Lung microvascular endothelial cell (primary cell): ENCODE measurements around the gene ATOH8. TPM values are rescaled to one million over a fixed set of nuclear protein-coding genes. Genes with fewer than 3 reads are reported as not detected.

Source experiments
- DNase-seq, 2 donors: peaks; one replicate each; pipeline versions ENCODE4 v3.0.0 to v3.0.0-alpha.2; 2010; ENCODE audit warnings: low read depth in 2 of 2
- total RNA-seq: library from RNA; depleted of rRNA; stranded (reverse); fragments of >200 nt; gene quantifications from 2 replicates; pipeline ENCODE4 v1.2.1, GENCODE V29; 2014

The ATOH8 gene
- total RNA-seq, 1 donor from 2014 or later: 44.6 TPM

DNA sequence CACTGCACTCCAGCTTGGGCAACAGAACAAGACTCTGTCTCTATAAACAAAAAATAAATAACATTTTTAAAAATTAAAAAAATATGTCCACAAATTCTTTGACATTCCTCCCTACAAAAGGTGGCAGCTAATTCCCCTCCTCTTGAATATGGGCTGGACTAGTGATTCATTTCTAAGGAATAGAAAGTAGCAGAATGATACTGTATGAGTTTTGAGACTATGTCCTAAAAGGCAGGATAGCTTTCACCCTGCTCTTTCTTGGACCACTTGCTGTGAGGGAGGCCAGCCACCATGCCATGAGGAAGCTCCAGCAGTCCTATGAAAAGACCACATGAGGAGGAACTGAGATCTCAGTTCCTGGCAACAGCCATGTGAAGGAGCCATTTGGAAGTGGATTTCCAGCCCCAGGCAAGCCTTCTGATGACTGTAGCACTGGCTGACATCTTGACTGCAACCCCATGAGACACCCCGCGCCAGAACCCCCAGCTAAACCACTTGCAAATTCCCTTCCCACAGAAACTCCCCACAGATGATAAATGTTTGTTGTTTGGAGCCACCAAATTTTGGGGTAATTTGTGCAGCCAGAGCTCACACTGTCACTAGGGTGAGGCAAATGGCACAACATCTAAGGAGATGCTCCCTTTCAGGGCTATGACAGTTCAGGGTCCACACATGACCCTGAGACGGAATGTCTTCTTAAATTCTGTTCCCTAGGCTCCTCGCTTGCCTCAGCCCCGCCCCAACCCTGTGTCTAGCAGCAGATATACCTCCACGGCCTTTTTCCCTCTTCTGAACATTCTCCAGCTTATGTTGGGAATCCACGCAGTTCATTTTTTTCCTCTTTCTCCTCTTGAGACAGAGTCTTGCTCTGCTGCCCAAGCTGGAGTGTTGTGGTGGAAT, 17.1 kb upstream of the ATOH8 start:
- DNase-seq: no peak

DNA sequence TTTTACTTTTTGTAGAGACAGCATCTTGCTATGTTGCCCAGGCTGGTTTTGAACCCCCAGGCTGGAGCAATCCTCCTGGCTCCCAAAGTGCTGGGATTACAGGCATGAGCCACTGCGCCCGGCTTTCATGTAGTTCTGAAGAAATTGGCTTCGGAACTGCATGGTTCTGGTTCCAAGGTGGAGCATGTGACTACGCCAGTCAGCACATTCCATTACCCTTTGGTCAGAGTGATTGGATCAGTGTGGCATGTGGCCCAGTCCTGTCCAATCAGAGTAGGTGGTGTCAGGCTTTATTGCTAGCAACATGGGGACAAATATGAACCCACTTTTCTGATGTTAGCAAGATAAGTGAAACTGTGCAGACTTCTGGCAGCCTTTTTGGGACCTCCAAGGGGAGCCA, 16.3 kb upstream of the ATOH8 start:
- peak; percentile 65 to 74 for DNase-seq

- DNase-seq: no peak
Observed at GRCh38 chr2:85737961-85738360, 15.8 kb upstream of the ATOH8 start.

GRCh38 chr2:85740193-85740592, 13.6 kb upstream of the ATOH8 start:
- DNase-seq: no peak

DNA sequence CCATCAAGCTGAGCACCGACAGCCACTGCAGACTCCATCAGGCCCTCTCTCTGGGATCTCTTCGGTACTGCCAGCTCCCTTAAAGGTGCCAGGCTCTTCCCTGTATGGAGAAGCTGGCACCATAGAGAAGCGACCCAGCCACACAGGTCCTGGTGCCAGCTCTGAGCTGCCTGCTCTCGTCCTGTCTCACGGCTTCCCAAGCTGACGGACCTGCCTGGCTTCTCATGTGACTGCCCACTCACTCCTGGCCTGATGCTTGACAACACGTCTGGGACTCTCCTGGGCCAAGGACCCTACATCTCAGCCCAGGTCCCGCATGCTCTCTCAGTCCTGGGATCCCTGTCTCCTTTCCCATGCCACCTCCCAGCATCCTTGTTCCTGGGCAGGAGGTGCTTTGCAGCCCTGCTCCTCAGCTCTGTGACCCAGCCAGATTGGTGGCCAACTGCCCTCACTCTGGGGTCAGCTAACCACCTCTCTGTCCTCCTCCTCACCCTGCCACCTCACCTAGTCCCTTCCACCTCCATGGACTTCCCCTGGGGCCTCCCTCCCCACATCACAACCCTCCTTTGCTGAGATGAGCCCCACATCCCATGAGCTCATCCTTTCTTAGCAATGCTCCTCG, 12.5 kb upstream of the ATOH8 start:
- DNase-seq: no peak

GRCh38 chr2:85741833-85742455, 11.8 kb upstream of the ATOH8 start:
- DNase-seq: peak; percentile 82 to 94

GRCh38 chr2:85743304-85743978, 10.3 kb upstream of the ATOH8 start:
- peak in 1 of 2 donors; percentile 68 for DNase-seq

GRCh38 chr2:85744055-85744454, 9.7 kb upstream of the ATOH8 start:
- no peak for DNase-seq

DNA sequence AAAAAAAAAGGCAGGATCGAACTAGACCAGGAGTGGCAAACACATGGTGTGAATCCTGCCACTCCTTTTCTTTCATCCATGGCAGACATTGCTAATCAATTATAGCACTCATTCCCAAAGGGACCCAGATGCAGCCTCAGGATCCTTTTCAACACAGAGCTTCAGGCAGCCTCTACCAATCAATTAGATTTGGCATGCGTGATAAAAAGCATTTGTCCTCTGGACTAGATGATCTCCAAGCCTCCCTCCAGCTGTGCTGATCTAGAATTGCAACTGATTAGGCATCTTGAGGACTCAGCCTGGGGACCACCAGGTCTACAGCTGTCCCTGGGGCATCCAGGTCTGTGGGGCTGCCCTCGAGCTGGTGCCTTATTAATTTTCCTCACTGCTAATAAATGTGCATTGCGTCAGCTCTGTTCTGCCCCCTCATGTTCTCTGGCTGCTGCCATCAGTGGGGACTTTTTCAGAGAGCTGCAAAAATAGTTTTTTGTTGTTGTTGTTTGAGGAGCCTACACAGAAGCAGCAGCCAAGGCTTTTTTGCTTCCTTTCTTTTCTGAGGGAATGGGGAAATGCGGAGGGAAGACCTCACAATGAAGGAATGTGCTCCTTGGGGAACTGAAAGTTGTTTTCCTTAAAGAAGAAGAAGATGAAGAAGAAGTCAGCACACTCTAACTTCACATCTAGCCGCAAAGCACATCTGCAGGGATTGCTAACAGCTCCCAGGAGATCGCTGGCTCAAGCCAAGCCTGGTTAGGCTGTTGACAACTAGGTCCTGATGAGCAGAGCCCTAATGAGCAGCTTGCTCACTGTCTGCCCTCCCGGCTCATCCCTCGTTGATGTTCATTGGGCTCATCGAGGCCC, 8.8 kb upstream of the ATOH8 start:
- peak in 1 of 2 donors; percentile 57 for DNase-seq

GRCh38 chr2:85745619-85746018, 8.2 kb upstream of the ATOH8 start:
- no peak for DNase-seq

DNA sequence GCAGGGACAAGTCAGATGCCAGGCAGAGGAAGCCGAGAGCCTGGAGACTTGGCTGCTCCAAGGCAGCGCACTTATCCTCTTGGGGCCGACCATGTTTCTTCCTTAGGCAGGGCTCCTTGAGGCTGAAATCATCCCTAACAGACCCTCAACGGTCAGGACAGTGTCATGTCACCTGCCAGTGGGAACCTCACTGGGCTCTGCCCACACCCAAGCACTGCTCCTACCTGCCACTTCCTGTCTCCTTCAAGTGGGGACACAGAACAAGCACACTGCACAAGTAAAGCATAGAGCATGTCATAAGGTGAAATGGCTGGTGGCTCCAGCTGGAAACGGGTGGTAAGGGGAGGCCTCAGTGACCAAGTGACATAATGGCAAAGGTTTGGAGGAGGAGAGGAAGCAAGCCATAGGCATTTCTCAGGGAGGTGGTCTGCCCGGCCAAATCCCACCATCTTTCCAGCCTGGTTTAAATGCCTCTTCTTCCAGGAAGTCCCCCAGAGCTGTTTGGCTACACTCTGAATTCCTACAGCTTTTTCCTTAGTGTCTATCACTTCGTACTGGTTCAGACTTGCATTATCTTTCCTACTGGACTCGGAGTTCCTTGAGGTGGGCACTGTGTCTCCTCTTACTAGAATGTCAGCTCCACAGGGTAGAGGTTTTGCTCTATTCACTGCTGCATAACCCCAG, 7.3 kb upstream of the ATOH8 start:
- DNase-seq: no peak

DNA sequence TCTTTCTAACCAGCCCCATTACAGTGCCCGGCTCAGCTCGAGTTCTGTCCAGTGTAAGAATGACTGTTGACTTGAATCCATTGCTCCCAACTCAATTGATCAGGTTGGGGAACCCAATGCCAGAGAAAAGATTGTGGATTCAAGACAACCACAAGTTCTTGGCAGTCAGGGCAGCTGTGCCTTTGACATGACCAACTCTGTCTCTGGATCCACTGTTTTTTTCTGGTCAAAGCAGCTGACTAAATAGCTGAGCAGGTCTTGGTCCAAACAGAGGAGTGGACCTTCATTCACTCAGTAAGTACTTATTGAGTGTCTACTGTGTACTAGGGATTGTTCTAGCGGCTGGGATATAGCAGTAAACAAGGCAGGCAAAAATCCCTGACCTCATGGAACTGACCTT, 6.3 kb upstream of the ATOH8 start:
- DNase-seq: no peak

DNA sequence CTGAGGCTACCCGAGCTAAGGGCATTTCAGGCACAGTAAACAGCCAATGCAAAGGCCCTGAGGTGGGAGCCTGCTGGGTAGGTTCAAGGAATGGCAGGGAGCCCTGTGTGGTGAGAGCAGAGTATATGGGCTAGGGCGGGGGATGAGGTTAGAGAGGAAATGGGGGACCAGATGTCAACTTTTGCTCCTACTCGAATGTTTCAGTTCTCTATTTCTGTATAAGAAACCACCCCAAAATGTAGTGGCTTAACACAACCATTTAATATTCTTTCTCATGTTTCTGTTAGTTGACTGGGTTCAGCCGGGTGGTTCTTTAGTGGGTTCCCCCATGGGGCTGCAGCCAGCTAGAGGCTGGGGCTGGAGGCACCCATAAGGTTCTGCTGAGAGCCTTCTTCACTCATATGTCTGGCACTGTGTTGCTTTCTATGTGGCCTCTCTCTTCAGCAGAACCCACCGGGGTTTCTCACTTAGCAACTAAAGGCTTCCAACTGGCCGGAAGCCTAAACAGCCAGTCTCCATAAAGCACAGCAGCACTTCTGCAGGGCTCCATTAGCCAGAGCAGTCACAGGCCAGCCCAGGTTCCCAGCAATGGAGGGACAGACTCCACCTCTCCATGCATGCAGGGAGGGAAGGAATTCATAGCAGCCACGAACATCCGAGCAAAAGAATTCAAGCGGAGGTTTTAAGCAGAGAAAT, 5.6 kb upstream of the ATOH8 start:
- no peak for DNase-seq

DNA sequence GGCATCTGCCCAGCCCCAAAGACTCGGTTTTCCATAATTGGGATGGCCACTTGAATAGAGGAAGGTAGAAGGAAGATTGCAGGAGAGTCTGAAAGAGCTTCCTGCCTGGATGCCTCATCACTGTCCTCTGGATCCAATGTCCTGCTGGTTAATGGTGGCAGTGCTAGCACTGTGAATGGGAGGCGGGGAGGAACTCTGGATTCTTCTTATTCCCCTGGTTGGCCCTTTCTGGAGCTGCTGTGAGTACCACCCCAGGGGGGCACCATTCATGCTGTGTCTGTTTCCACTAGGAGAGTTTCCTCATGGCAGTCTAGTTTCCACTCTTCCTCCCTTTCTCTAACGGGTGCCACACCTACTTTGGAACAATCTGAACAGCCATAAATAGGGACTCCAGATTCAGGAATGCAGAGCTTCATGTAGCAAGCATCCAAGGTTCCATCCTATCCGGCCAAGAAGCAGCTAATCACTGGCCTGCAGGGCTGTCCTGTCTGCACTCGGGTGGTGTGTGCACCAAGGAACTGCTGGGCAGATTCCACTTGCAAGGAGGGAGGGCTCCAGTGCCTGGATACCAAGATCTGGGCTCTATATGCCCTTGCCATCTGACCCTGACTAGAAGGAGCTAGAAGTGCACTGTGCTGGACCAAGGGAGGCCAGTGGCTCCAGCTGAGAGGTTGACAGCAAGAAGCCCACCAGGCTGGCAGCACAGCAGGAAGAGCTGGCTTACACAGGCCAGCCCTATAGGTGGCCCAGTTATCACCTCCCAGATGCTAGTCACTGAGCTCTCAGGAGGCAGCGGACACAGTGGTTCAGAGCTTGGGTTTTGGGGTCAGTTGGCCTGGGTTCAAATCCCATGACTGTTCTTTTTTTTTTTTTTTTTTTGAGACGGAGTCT, 4.6 kb upstream of the ATOH8 start:
- DNase-seq: no peak

DNA sequence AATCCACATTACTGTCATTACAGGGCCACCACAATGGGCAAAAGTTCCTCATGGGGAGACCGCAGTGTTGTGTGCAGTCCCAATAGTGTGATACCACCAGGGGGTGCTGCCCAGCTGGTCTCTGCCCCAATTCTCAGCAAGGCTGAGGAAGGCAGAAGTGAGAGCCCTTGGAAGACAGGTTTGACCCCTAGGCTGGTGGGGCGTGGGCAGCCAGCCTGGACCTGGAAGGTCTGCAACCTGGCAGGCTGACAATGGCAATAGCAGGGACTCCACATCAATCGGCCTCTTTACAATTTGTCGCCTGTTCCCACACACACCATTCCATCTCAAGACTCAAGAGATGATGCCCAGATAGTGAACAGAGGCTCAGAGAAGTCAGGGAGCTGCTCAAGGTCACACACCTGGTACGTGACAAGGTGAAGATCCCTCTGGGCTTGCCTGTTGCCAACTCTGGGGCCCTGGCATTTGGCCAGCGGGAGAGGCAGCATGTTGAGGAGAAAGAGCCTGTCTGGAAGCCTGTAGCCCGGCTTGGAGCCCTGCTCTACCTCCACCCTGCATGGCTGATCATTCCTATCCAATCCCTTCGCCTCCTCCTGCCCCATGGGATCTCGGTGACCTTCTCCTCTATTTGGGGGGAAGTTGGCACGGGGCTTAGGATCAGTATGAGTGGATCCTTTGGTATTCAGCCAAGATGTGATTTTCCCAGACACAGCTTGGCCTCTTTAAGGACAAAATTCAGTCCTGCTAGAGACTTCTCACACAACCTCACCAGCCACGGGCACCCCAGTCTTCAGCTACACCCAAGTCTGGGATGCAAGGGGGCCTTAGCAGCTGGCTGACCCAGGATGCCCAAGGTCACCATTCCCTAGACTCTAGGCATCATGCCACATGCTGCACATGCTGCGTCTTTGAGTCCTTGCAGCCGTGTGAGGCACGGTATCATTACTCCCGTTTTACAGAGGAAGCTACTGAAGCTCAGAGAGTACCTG, 2.9 kb upstream of the ATOH8 start:
- peak; percentile 71 to 76 for DNase-seq

- no peak for DNase-seq
Observed at GRCh38 chr2:85751627-85752026, 2.2 kb upstream of the ATOH8 start.

- no peak for DNase-seq
Observed at GRCh38 chr2:85753035-85753524, 711 bp upstream of the ATOH8 start.
